ENCODE data around the gene PARP1. TPM values are rescaled to one million over a fixed set of nuclear protein-coding genes. Genes with fewer than 3 reads are reported as not detected.

PARP1 gene
- 10 to 100 TPM; 52.9 to 61.1 TPM for total RNA-seq
- long read RNA-seq, transcript PARP1-203 (23 exons, 3,958 nt) = major isoform, 32 of 51 reads
- long read RNA-seq, partial matches to known transcripts = 15 of 51 reads
- long read RNA-seq, other reads (novel, unspliced or antisense) = 4 of 51 reads

DNA sequence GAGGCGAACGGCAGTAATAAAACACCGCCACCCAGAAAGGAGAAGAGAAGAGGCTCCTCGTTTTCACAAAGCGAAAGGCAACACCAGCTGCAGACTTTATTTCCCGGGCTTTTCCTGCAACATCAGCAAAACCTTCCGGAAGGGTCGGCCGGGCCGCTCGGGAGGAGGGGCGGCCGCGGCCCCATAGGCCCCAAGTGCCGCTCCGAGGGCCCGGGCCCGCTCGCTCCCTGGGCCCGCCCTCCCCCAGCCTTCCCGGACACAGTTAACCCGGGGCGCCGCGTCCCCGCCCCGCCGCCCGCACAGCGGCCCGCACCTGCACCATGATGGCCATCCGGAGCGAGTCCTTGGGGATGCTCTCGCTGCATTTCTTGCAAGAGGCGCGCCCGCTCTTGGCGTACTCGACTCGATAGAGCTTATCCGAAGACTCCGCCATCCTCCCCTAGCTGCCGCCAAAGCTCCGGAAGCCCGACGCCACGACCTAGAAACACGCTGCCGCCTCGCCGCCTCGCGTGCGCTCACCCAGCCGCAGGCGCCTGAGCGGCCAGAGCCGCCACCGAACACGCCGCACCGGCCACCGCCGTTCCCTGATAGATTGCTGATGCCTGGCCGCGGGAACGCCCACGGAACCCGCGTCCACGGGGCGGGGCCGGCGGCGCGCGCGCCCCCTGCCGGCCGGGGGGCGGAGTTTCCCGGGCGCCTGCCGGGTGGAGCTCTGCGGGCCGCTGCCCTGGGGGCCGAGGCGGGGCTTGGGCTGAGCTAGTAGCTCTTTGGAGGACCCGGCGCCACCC is at the start of gene PARP1:
PARP1 (minus strand) TSS at position 597 of the 788 bp plus-strand sequence; CDS start at position 433, 164 bp downstream.
- ATAC-seq (peak; percentile 95 to 96), DNase-seq (peak; percentile 91)
- intact Hi-C loops (cut with DNase I) = no loop called here

DNA sequence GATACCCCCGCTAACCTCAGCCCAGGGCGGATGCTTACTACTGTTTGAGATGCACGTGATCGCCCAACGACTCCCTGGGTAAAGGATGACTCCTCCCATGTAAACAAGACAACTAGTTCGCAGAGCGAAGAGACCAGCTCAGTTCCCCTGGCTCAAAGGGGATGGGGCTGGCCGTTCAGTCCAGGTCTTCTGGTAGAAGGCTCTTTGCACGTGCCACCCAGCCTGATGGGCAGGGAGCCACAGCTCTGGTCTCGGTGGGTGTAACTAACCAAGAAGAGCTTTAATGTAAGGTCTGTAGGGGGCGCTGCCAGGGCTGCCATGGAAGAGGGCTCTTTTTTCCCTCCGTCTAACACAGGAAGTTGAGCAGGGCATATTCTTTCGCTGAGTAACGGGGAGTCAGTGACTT is 49.4 kb upstream of the PARP1 start:
- intact Hi-C loops (cut with DNase I) = no loop called here
- no peak for ATAC-seq
- DNase-seq = no peak

DNA sequence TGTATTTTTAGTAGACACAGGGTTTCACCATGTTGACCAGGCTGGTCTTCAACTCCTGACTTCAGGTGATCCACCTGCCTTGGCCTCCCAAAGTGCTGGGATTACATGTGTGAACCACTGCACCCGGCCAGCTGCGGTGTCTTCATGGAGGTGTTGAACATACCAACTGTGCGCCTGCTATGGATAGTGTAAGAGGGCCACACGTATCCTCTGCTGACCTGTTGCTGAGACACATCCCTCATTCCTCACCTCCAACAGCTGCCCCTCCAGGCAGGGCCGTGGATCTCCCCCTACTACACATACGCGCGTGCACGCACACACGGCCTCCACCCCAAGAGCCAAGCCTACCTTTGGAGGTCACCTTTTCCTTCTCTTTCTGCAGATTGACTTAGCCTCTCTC is 48.0 kb upstream of the PARP1 start:
- no peak for ATAC-seq
- DNase-seq = no peak
- intact Hi-C loops (cut with DNase I) = no loop called here

DNA sequence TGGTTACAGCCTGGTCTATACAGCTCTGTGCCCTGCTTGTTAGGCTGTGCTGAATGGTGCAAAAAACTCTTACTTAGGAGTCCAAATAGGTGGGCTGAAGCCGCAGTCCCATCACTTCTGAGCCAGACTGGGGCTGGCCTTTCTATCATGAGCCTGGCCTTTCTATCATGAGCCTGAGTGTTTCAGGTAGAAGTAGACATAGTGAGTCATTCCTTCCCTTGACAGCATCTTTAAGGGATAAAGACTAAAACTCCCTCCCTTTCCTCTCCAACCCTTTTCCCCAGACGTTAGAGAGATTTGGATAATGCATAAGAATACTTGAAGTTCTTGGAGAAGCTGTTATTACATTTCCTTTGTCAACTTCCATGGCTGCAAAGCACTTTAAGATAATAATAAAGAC is 46.5 kb upstream of the PARP1 start:
- no peak for ATAC-seq
- intact Hi-C loops (cut with DNase I) = no loop called here
- no peak for DNase-seq

DNA sequence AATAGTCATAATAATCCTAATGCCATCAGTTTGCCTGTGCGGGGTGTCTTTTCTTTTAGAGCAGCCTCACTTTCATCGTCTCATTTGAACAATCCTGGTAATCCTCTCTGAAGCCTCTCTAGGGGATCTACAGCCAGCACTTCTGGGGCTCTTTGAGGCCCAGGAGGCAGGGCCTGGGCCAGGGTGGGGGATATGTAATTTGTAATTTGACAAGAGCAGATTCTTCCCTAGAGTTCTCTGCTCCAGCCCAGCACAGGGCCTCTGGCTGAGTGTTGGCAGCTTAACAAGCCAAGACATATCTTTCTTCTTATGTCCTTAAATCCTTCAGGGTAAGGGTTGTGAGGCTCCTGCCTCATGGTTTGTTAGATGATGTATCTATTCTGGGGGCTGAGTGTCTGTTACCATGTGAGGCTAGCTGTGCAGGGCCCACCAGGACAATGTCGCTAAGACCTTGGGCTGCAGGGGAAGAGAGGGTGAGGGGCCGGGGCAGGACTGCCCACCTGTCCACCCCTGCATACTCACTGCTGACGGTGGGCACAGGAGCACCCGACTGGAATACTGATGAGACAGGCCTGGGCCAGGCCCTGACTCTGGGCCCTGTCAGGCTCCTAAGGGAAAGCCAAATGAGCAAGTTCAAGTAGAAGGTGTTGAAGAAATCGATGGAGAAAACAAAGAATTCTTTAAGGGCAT is 45.3 kb upstream of the PARP1 start:
- intact Hi-C loops (cut with DNase I) = no loop called here
- DNase-seq (no peak), ATAC-seq (no peak)

DNA sequence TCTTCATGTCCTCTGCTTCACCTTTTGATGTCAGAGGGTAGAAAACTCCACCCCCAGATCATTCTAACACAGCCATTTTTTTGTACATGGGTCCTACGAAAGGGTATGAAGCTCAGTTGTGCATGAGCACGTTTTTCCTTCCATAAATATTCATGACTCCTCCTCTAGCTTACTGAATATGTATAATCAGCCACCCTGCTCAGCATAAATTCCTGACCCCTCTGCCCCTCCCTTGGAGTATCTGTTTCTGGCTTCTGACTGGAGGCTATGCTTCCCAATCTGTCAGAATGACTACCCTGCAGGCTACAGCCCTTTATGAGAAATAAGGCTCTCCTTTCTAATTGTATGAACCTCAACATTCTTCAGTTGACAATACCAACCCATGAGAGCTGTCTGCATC is 42.8 kb upstream of the PARP1 start:
- ATAC-seq = no peak
- intact Hi-C loops (cut with DNase I) = no loop called here
- DNase-seq = no peak

DNA sequence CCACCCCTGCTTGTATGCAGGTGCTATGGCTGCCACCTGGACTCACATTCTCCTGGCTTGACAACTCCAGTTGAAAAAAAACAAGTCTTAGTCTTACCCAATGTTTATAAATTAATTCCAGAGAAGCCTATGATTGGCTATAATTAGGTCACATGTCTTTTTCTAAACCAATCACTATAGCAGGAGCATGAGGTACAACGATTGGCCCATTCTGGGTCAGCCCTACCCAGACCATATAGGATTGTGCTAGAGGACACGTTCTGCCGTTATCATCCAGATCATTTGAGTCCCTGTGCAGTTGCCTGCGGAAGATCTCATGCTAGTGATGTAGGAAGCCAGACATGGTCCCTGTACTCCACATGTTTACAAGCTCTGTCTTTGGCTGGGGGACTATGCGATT is 41.9 kb upstream of the PARP1 start:
- DNase-seq = no peak
- intact Hi-C loops (cut with DNase I) = no loop called here
- no peak for ATAC-seq

DNA sequence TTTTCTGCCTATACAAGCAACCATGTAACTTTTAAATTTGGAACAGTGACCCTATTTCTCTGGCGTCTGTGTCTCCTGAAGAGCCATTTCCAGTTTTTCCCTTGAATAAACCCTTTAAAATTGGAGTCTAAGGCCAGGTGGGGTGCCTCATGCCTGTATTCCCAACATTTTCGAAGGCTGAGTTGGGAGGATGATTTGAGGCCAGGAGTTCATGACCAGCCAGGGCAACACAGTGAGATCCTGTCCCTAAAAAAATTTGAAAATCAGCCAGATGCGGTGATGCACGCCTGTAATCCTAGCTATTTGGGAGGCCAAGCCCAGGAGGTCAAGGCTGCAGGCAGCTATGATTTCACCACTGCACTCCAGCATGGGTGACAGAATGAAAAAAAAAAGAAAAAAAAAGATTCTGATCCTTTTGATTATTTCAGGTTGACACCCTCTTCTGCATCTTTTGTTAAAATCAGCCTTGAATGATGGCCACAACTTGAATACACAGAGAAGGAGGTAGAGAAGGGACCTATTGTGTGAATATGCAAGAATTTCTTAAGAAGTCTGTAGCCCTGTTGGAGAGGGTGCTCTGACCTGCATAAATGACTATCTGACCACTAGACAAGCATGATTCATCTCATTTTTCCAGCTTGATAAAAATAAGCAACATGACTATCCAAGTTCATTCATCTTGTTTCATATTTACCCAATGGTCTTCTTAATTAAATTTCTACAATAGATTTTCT is 40.2 kb upstream of the PARP1 start:
- intact Hi-C loops (cut with DNase I) = no loop called here
- ATAC-seq = no peak
- no peak for DNase-seq

DNA sequence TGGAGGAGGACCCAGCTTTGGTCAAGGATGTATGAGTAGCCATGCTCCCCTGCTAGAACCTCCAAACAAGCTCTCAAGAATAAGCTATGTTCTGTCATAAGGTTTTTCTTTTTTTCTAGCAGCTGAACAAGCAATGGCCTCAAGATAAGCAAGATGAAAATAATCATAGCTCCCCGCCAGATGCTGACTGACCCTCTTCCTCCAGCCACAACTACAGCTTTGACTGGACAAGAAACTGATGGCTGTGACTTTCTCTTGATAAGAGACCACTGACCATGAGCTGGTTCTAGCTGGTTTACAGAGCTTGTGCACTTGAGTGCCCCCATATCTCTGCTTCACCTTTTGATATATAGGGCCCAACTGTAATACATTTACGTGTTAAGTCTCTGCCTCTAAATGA is 38.2 kb upstream of the PARP1 start:
- no peak for ATAC-seq
- intact Hi-C loops (cut with DNase I) = no loop called here
- DNase-seq = no peak

DNA sequence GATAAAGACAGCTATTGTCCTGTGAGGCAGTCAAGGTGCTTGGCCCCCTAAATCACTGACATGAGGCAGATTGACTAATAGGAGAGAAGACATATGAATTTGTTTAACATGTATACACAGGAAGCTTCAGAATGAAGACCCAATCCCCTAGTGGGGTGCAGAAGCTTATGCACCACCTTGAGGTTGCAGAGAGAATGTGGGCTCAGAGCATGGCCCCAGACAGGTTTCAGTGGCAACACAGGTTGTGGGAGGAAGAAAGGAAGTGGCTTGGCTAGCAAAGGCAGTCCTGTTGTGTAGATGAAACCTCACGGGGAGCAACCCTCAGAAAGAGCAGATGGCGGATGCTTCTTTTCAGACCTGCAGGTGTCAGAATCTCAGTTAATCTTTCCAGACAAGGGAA is 37.0 kb upstream of the PARP1 start:
- peak; percentile 31 to 41 for ATAC-seq

DNA sequence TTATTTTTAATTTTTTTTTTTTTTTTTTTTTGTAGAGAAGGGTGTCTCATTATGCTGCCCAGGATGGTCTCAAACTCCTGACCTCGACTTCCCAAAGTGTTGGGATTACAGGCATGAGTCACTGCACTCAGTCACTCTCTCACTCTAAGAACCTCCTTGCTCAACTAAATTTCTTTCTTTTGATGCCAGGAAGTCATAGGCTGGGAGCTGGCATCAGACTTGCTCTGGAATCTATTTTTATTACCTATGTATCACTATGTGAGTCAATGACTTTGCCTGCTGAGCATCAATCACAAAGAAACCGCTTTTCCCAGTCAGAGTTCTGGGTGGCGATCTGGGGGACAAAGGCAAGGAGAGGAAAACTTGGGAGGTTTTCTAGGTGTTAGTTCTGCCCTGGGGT is 35.5 kb upstream of the PARP1 start:
- ATAC-seq (no peak), DNase-seq (no peak)
- intact Hi-C loops (cut with DNase I) = no loop called here

More for the DNA sequence above, 37.0 kb upstream of the PARP1 start:
- DNase-seq = no peak
- intact Hi-C loops (cut with DNase I) = no loop called here

DNA sequence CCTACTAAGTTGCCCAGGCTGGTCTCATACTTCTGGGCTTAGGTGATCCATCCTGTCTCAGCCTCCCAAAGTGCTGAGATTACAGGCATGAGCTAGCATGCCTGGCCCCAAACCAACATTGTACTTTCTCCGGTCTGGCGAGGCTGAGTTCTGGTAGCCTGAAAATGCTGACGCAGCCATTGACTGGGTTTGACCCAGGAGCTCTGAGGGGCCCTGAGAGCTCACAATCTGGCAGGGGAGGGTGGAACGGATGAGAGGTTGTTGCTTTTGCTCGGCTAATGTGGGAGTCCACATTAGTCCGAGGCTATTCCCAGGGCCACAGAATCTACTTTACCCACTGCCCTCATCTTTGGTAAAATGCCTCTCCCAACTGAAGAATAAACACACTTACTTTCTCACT is 35.1 kb upstream of the PARP1 start:
- intact Hi-C loops (cut with DNase I) = no loop called here
- no peak for DNase-seq
- ATAC-seq = no peak

DNA sequence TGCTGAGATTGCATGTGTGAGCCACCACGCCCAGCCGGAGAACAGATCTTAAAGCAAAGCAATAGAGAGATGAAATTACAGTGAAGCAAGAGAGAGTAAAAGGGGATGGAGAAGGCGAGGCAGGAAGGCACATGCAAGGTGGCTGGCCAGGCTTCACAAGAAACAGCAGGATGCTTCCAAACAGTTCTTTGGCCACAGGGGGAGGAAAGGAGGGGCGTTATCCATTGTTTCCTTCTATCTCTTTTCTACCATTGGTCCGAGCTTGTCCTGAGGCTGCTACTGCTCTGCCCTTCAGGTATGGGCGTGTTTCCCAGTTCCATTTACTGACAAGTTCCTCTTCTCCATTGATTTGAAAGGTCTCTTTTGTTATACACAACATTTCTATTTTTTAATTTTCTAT is 33.7 kb upstream of the PARP1 start:
- intact Hi-C loops (cut with DNase I) = no loop called here
- DNase-seq (no peak), ATAC-seq (no peak)

DNA sequence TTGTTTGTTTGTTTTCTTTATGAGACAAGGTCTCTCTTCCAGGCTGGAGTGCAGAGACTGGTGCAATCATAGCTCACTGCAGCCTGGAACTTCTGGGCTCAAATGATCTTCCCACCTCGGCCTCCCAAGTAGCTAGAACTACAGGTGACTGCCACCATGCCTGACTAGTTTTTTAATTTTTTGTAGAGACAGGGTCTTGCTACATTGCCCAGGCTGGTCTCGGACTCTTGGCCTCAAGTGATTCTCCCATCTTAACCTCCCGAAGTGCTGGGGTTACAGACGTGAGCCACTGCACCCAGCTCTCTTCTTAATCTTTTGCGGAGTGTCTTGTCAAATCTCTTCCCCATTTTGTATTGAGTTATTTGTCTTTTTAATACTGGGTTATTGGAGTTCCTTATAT is 32.6 kb upstream of the PARP1 start:
- DNase-seq = no peak
- no peak for ATAC-seq
- intact Hi-C loops (cut with DNase I) = no loop called here

DNA sequence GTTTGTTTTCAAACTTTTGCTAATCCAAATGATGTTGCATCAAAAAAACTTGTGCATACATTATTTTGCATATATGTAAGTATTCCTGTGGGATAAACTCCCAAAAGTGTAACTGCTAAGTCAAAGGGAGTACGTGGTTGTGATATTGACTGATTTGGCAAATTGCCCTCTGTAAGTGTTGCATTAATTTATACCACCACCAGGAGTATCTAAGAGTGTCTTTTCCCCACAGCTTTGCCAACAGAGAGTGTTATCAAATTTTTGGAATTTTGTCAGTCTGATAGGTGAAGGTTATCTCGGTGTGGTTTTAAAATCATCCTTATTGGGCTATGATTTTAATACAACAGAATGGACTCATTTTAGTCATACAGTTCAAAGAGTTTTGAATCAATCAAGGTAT is 30.1 kb upstream of the PARP1 start:
- intact Hi-C loops (cut with DNase I) = no loop called here
- DNase-seq (no peak), ATAC-seq (no peak)

DNA sequence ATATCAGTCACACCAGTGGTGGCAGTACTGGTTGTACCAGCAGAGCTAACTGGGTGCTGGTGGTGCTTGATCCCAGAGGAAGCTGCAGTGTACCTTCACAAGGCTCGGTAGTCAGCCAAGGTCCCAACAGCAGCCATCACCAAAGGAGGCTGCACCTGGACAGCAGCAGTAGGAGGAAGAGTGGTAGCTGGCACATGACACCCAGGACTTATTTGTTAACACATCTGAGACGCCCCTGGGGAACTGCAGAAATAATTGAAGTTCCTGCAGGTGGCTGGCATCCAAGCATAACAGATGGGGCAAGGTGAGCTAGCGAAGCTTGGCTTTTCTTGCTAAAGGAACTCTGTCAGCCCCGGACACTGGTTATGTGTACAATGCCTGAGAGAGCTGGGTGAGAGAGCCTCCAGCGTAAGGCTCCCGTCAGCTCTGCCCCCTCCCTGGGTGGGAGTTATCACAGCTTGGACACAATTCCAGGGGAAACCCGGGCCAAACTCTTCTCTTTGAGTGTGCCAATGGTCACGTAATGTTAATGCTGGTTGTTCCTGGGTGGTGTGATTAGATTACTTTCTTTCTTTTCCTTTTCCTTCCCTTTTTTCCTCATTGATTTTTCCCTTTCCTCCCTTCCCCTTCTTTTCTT is 29.1 kb upstream of the PARP1 start:
- intact Hi-C loops (cut with DNase I) = no loop called here
- DNase-seq (no peak), ATAC-seq (peak in 1 of 2 donors; percentile 30)

DNA sequence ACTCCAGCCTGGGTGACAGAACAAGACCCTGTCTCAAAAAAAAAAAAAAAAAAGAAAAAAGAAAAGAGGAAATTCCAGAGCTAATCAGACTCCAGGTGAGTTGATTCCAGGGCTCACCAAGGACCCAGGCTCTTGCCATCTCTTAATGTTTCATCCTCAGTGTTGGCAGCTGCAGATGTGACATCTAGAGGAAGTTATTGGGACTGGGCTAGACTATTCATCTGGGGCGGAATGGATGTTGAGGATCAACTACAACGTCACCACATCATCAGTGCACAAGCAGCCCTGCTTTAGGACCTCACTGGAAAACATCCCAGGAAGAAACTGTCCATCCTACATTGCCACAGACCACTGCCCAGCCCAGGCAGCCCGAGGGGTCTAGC is 28.6 kb upstream of the PARP1 start:
- intact Hi-C loops (cut with DNase I) = no loop called here
- ATAC-seq (no peak), DNase-seq (no peak)

DNA sequence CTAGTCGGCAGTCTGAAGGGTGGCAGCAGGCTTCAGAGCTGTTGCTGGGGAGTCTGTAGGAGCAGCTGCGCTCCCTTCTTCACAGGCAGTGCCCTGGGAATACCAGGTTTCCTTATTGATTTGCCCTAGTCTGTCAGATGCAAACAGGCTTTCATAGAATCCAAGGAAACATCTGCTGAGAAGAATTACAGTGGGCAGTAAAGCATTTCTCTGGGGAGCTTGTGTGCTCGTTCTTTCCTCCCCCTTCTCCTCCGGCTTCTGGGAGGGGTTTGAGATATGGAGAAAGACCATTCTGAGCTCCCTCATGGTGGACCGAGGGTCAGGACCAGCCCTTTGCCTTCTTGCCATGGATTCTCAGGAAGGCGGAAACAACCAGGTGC is 25.4 kb upstream of the PARP1 start:
- intact Hi-C loops (cut with DNase I) = no loop called here
- DNase-seq (no peak), ATAC-seq (no peak)

DNA sequence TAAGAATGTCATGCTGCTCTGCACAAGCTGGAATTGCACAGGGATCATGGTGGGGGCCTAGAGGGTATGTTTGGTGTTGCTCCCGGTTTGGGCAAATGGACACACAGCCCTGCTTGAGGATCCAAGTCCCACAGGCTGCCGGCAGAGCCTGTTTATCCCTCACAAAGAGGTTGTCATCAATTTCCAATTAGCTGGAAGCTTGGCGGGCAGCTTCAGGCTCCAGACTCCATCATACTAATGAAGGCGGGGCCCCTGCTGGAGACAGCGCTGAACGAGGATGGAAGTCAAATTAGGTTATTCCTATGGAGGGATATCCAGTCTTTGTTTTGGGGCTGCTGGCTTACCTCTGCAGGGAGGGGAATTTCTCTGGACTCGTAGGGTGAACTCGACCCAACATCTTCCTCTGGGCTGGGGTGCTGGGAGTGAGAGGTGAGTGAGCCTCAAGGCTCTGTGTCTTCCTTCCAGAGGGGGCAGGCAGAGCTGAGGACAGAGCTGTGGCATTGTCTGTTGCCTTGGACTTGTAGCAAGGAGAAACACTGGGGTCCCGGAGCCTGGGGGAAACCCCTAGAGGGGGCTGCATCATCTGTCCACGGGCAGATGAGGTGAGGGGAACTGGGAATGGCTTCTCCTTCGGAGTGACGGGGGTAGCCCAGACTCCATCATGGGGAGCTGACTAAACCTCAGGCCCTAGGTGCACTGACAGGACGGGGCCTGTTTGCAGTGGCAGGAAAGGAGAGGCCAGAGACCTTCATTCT is 24.9 kb upstream of the PARP1 start:
- intact Hi-C loops (cut with DNase I) = no loop called here
- ATAC-seq = no peak
- DNase-seq = no peak

Data from left cardiac atrium (tissue), 4 donors.